Activated CD4-positive, alpha-beta T cell treated with anti-CD3 and anti-CD28 coated beads for 24 hours (primary cell): ENCODE measurements around the gene E4F1.

Source experiments
- DNase-seq, 2 donors: peaks; one replicate each; pipeline ENCODE4 v3.0.0-alpha.2; 2020; ENCODE audit warnings: low read depth in 2 of 2

Gene E4F1, protein sequence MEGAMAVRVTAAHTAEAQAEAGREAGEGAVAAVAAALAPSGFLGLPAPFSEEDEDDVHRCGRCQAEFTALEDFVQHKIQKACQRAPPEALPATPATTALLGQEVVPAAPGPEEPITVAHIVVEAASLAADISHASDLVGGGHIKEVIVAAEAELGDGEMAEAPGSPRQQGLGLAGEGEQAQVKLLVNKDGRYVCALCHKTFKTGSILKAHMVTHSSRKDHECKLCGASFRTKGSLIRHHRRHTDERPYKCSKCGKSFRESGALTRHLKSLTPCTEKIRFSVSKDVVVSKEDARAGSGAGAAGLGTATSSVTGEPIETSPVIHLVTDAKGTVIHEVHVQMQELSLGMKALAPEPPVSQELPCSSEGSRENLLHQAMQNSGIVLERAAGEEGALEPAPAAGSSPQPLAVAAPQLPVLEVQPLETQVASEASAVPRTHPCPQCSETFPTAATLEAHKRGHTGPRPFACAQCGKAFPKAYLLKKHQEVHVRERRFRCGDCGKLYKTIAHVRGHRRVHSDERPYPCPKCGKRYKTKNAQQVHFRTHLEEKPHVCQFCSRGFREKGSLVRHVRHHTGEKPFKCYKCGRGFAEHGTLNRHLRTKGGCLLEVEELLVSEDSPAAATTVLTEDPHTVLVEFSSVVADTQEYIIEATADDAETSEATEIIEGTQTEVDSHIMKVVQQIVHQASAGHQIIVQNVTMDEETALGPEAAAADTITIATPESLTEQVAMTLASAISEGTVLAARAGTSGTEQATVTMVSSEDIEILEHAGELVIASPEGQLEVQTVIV

GRCh38 chr16:2223221-2223941 is at the start of gene E4F1:
E4F1 (plus strand) TSS chr16:2223591; CDS start chr16:2223614, 23 bp downstream.
- peak; percentile 99 to 100 for DNase-seq

GRCh38 chr16:2173916-2174315 is 49.5 kb upstream of the E4F1 start:
- DNase-seq = no peak

DNA sequence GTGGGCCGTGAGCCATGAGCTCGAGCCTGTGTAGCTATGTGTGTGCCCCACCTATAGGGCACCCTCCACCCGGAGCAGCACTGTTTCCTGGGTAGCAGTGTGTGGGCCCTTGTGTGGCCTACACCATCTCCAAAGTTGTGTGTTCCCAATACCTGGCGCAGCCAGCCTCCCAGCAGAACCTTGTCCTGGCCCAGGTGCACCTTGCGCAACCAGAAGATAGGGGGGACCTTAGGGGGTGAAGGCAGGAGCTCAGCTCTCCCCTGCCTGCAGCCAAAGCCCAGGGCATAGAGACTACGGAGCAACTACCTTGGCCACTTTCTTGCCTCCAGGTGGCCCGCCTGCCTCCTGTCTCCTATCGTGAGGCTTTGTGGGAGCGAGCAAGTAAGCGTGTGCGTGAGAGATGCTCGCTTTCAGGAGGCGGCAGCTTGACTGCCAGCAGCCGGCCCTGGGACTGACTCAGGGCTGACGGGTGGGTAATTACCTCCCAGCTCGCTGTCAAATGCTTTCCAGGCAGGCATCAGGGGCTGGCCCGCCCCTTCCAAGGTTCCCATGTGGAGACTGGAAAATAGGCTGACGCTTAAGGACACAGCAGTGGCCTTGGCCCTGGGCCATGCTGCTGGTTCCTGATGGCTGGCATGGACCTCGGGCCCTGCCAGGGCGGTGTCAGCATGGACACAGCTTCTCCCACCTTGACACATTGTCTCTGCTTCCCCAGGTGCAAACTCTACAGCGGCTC is 48.8 kb upstream of the E4F1 start:
- no peak for DNase-seq

GRCh38 chr16:2175454-2175853 is 47.9 kb upstream of the E4F1 start:
- DNase-seq = no peak

GRCh38 chr16:2176047-2176446 is 47.3 kb upstream of the E4F1 start:
- DNase-seq = no peak

DNA sequence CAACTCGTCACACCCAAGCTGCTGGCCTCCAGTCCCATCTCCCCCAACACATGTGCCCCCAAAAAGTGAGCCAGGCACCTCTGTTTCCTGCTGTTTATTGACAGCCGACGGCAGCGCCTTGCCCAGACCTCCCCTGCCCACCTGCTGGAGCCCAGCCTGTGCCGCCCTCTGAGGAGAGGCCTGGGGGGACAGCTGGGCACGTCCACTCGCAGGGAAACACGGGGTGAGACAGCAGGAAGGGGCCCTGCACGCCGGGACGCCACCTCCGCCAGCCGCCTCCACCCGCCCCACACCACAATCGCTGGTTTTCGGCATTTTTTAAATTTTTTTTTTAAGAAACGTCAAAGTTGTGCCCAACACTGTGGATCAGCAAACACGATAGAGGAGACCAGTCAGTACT is 46.3 kb upstream of the E4F1 start:
- no peak for DNase-seq

DNA sequence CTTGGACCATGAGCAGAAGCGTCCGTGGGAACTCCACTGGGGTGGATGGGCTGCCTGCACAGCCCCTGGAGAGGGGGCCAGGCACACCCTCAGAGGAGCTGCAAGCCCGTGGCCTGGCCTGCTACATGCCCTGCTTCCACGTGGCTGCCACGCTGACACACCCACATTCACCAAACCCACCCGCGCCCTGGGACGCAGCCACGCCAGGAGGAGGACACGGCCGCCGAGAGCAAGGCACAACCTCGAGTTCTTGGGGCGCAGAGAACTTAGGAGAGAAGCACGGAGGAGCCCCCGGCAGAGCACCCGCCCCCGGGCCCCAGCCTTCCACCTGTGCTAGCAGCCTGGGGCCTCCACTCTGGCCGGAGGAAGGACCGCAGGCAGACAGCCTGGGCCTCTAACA is 45.8 kb upstream of the E4F1 start:
- no peak for DNase-seq

- peak in 1 of 2 donors; percentile 28 for DNase-seq
These were observed 44.9 kb upstream of the E4F1 start for GRCh38 chr16:2178321-2179106.

DNA sequence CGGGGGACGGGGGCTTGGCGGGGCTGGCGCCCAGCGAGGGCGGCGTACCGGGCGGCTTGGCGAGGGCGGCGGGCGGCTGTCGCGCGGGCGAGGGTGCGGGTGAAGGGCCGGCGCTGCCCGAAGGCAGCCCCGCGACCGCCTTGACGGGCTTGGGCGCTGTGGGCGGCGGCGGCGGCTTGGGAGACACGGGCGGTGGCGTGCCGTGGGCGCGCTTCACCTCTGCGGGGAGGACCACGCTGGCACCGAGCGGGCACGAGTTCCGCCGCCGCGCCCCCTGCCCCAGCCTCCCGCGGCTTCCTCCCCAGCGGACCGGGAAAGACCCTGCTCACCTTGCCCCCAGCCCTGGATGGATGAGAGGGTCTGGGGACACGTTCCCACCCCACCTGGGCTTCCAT is 44.3 kb upstream of the E4F1 start:
- DNase-seq = no peak

DNA sequence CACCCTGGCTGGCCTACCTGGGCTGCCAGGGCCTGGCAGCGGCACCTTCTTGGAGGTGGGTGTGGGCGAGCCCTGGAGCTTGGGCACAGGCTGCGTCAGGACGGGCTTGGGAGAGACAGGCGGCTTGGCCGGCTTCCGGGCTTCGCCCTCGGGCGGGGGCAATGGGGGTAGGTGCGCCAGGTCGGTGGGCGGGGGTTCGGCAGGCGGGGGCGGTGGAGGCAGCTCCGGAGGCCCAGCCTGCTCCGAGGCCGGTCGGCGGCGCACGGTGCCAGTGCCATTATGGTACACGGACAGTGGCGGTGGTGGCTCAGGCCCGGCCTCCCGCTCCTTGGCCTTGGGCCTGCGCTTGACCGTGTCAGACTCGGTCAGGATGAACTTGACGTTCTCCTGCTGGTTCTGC is 43.8 kb upstream of the E4F1 start:
- no peak for DNase-seq

- no peak for DNase-seq
These were observed 42.9 kb upstream of the E4F1 start for GRCh38 chr16:2180461-2180860.

DNA sequence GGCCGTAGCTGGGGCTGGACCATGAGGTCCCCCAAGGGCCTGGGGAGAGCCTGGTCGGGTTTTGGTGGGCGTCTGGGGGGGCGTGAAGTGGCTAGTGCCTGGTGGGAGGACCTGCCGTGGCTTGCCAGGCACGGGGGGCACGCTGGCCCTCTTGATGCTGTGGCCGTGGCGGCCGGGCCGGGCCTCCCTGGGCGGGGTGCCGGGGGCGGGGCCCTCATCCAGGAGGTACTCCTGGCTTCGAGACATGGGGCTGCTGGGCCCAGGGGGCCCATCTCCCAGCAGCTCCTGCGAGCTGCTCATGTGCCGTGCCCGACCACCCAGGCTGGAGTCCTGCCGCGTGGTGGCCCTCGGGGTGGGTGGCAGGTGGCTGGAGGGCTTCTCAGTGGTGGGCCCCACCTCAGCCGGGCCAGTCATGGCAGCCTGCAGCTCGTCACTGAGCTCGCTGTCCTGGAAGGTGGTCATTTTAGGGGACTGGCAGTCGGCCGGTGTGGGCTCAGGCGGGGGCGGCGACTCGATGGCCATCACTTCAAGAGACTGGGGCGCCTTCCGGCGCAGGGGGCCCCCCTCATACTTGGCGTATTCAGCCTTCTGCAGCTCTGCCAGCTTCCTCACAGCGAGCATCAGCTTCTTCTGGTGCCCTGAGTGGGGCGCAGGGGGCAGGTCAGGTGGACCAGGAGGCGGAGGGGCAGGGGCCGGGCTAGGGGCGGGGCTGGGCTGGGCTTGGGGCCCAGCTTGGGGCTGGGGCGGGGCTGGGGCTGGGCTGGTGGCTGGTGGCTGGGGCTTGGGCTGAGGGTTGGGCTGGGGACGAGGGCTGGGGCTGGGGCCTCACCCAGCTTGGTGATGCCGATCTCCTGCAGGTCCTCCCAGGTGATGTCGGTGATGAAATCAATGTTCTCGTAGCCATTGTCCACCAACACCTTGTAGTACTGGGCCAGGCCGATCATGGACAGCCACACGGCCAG is 42.1 kb upstream of the E4F1 start:
- no peak for DNase-seq

GRCh38 chr16:2181952-2182351 is 41.4 kb upstream of the E4F1 start:
- no peak for DNase-seq

- no peak for DNase-seq
These were observed 39.7 kb upstream of the E4F1 start for GRCh38 chr16:2183671-2184070.

DNA sequence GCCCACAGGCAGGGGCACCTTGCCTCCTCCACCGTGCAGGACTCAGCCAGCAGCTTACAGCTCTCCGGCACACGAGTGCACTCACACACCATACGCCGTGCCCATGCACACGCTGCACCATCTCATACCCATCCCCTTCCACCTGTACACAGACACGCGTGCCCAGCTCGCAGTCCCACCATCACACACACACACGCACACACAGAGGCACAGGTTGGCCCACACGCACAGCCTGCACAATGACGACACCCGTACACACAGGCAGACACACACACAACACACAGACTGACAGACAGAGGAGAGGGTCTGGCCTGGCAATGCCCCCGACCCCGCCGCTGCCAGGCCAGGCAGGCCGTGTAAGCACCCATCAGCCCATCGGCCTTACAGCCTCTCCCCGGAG is 39.0 kb upstream of the E4F1 start:
- DNase-seq = no peak

GRCh38 chr16:2184962-2185361 is 38.4 kb upstream of the E4F1 start:
- no peak for DNase-seq

- DNase-seq = no peak
These were observed 37.3 kb upstream of the E4F1 start for GRCh38 chr16:2186064-2186463.

GRCh38 chr16:2186505-2186904 is 36.9 kb upstream of the E4F1 start:
- no peak for DNase-seq

DNA sequence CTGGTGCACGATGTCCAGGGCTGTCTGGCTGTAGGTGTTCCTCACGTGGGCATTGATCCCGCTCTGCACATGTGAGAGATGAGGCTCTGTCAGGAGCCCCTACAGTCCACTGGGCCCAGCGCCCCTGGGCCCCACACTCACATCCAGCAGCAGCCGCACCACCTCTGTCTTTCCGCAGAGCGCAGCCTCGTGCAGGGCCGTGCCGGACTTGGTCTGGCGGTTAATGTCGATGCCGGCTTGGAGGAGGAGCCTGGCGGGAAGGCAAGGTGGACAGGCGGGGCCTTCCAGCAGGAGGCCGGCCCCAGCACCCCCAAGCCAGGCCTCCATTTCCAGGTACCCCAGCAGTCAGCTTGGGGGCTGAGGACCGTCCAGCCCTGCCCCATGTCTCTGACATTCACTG is 36.2 kb upstream of the E4F1 start:
- no peak for DNase-seq

DNA sequence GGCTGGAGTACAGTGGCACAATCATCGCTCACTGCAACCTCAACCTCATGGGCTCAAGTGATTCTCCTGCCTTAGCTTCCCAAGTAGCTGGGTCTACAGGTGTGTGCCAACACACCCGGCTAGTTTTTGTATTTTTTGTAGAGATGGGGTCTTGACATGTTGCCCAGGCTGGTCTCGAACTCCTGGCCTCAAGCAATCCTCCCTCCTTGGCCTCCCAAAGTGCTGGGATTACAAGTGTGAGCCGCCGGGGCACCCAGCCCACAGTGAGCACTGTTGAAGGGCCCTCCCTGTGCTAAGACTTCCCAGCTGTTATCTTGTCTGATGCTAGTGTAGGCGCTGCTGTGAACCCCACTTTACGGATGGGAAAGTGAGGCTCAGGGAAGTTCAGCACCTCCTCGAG is 35.0 kb upstream of the E4F1 start:
- DNase-seq = no peak
